PC-9 (cell line): Measurements from ENCODE around the gene TMEM178A.

ENCODE experiments used
- EZH2 ChIP-seq: fragments of 200-600 bp; sonication (generic); IDR thresholded peaks from 2 replicates; pipeline ENCODE4 v1.8.0; 2017; ENCODE audit warnings: antibody characterized with exemption, low read depth
- TF ChIP-seq, protein P1 (sequence below): fragments of 200-600 bp; sonication (generic); conservative IDR thresholded peaks from 2 replicates; pipeline ENCODE4 v1.6.1; 2017; ENCODE audit warnings: mixed run types, antibody characterized with exemption, mild to moderate bottlenecking, moderate library complexity

DNA sequence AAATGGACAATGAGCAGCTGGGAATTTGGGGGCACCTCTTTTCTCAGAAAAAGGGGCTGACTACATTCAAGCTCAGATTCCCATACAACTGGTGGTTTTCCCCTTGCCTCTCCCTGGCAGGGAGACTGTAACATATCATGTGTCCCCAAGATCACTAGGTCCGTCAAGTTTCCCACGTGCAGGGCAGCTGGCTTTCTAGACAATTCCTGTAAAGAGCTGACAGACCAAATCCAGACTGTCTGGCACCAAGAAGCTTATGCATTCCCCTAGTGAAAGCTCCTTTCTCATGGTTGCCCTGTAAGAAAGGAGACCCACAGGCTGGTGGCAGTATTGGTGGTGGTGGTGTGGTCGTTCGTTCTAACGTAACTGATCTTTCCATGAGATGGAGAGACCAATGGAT is 64.6 kb downstream of the TMEM178A start:
- TF ChIP-seq, protein P1, sequence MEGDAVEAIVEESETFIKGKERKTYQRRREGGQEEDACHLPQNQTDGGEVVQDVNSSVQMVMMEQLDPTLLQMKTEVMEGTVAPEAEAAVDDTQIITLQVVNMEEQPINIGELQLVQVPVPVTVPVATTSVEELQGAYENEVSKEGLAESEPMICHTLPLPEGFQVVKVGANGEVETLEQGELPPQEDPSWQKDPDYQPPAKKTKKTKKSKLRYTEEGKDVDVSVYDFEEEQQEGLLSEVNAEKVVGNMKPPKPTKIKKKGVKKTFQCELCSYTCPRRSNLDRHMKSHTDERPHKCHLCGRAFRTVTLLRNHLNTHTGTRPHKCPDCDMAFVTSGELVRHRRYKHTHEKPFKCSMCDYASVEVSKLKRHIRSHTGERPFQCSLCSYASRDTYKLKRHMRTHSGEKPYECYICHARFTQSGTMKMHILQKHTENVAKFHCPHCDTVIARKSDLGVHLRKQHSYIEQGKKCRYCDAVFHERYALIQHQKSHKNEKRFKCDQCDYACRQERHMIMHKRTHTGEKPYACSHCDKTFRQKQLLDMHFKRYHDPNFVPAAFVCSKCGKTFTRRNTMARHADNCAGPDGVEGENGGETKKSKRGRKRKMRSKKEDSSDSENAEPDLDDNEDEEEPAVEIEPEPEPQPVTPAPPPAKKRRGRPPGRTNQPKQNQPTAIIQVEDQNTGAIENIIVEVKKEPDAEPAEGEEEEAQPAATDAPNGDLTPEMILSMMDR = no peak
- TF ChIP-seq EZH2 = no peak
